HCT116 (cell line): ENCODE measurements around the gene SLC29A1. TPM values are rescaled to one million over a fixed set of nuclear protein-coding genes. Genes with fewer than 3 reads are reported as not detected.

Source experiments
- CTCF ChIP-seq, 3 experiments: fragments of 200-600 bp in 1 of 3; sonication (generic) in 1 of 3; IDR thresholded peaks in 2 of 3; conservative IDR thresholded peaks in 1 of 3; 2 replicates each; pipeline ENCODE4 v1.5.1; 2012 to 2017; ENCODE audit warnings: low read depth in 2 of 3, low read length in 2 of 3, antibody characterized with exemption in 1 of 3, borderline replicate concordance in 1 of 3, control low read depth in 1 of 3, mild to moderate bottlenecking in 1 of 3, mixed read lengths in 1 of 3, mixed run types in 1 of 3, moderate library complexity in 1 of 3; ENCODE audit not compliant: insufficient read depth in 1 of 3
- ELF1 ChIP-seq: IDR thresholded peaks from 2 replicates; pipeline ENCODE4 v1.6.1; 2012; ENCODE audit warnings: low read depth, borderline replicate concordance
- JUND ChIP-seq: IDR thresholded peaks from 2 replicates; pipeline ENCODE4 v1.6.1; 2012
- REST ChIP-seq: IDR thresholded peaks from 2 replicates; pipeline ENCODE4 v1.6.1; 2012; ENCODE audit warnings: low read depth
- TCF7L2 ChIP-seq: IDR thresholded peaks from 2 replicates; pipeline ENCODE4 v1.7.0; 2011; ENCODE audit warnings: borderline replicate concordance, inconsistent platforms; ENCODE audit not compliant: insufficient read depth, insufficient read length; ENCODE audit errors: extremely low read depth
- total RNA-seq: library from RNA; stranded (reverse); gene quantifications from one replicate; pipeline ENCODE4 v1.2.1, GENCODE V29; 2021; ENCODE audit not compliant: unreplicated experiment

Gene SLC29A1
- total RNA-seq, 1 experiment from 2014 or later: 67.6 TPM

GRCh38 chr6:44257025-44257752, 33.8 kb downstream of the SLC29A1 start, which contains the start of gene SLC35B2 (continued):
- no peak for TF ChIP-seq REST
- TF ChIP-seq TCF7L2: no peak
- no peak for TF ChIP-seq ELF1
- no peak for TF ChIP-seq JUND
- TF ChIP-seq CTCF (IDR thresholded peaks at IDR 0.05 in 2 of 3, conservative IDR thresholded peaks at IDR 0.05 in 1 of 3; ENCODE audit: borderline replicate concordance in 1 of 3, insufficient read depth in 1 of 3, low read depth in 2 of 3, low read length in 2 of 3): peak; percentile 19 to 60 (median 44); a peak in 4 of 6 replicates
